ENCODE results near the gene GPR78.

The GPR78 gene

DNA sequence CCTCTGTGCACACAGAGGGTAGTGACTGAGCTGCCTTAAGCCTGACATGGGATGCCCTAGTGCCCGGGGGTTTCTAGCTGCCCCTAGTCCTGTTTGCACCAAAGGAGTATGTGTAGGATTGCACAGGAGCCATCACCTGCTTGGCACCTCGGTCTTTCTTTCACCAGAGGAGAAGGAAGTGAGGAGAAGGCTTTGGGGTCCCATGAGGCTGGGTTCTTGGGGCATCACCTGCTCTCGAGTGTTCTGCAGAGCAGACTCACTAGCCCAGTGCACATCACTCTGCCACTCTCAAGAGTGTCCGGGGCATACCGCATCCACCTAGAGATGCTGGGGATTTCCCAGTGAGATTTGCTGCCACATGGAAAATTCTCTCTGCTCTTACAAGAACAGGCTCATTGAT lies 40.5 kb upstream of the GPR78 start:
- DNase-seq: peak; percentile 15
- Histone ChIP-seq H3K9ac (ENCODE audit: low read length) (no peak overlapping the region), H3K36me3 (replicated peaks; ENCODE audit: insufficient read depth, low read length) (no peaks in the 10 kb centered on the region), H4K20me1 (ENCODE audit: insufficient read depth, low read length) (no peaks in the 10 kb centered on the region), H3K79me2 (ENCODE audit: low read length) (no peaks in the 10 kb centered on the region), H3K27ac (ENCODE audit: low read length) (no peak overlapping the region), H3K27me3 (replicated peaks; ENCODE audit: insufficient read depth, low read length) (peaks cover 20% of the 10 kb centered on the region), H3F3A (ENCODE audit: insufficient read depth, low read length) (no peaks in the 10 kb centered on the region), H3K4me2 (ENCODE audit: low read depth, low read length) (peak overlapping the region; percentile 25; the same call in 1 of the 2 replicates), H3K9me3 (replicated peaks; ENCODE audit: insufficient read depth, low read length) (no peaks in the 10 kb centered on the region), H3K4me1 (ENCODE audit: low read length) (peaks cover 13% of the 10 kb centered on the region), H3K4me3 (ENCODE audit: low read length) (no peak overlapping the region), H3K9me2 (replicated peaks; ENCODE audit: insufficient read depth, low read length) (no peaks in the 10 kb centered on the region), H2AFZ (ENCODE audit: low read length) (0 out of 2 replicates have a peak overlapping the region, but pooled peaks have one; percentile 36)
- no peak for TF ChIP-seq EZH2 (optimal IDR thresholded peaks at IDR 0.05; ENCODE audit: low read depth, low read length)
- TF ChIP-seq EZH2phosphoT487 (IDR thresholded peaks at IDR 0.05; ENCODE audit: low read length): no peak
- no peak for TF ChIP-seq CTCF (IDR thresholded peaks at IDR 0.05; ENCODE audit: low read length)

DNA sequence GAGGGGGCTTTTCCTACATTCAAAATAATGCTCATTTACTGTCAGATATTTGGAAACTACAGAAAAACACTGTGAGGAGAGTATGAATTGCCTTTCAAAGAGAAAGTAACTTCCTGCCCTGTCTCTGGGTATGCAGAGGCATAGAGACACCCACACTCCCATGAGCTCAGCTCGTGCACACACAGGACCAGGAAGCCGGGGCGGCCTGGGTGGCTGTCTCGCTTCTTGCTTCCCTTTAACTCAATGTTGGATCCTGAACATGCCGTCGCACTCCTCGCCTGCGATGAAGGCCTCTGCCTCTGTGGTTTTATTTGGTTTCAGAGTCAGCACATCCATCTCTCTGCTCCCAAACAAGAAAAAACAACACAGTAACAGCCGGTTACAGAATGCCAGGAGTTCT lies 40.1 kb upstream of the GPR78 start:
- H3K27me3 ChIP-seq (replicated peaks; ENCODE audit: insufficient read depth, low read length): peaks cover 24% of the 10 kb centered on the region
- peaks cover 9% of the 10 kb centered on the region for H3K4me1 ChIP-seq (ENCODE audit: low read length)
- no peaks in the 10 kb centered on the region for H3K36me3 ChIP-seq (replicated peaks; ENCODE audit: insufficient read depth, low read length)
- no peaks in the 10 kb centered on the region for H3K79me2 ChIP-seq (ENCODE audit: low read length)
- H3K9ac ChIP-seq (ENCODE audit: low read length): no peak overlapping the region
- peak overlapping the region; percentile 36; the same call in 1 of the 2 replicates for H2AFZ ChIP-seq (ENCODE audit: low read length)
- H3K4me3 ChIP-seq (ENCODE audit: low read length): no peak overlapping the region
- no peaks in the 10 kb centered on the region for H3F3A ChIP-seq (ENCODE audit: insufficient read depth, low read length)
- no peaks in the 10 kb centered on the region for H3K9me2 ChIP-seq (replicated peaks; ENCODE audit: insufficient read depth, low read length)
- no peak overlapping the region for H3K27ac ChIP-seq (ENCODE audit: low read length)
- TF ChIP-seq EZH2 (optimal IDR thresholded peaks at IDR 0.05; ENCODE audit: low read depth, low read length): no peak
- TF ChIP-seq CTCF (IDR thresholded peaks at IDR 0.05; ENCODE audit: low read length): no peak
- no peak for TF ChIP-seq EZH2phosphoT487 (IDR thresholded peaks at IDR 0.05; ENCODE audit: low read length)
- H3K9me3 ChIP-seq (replicated peaks; ENCODE audit: insufficient read depth, low read length): no peaks in the 10 kb centered on the region
- no peaks in the 10 kb centered on the region for H4K20me1 ChIP-seq (ENCODE audit: insufficient read depth, low read length)
- peak; percentile 26 for DNase-seq
- peak overlapping the region; percentile 25; the same call in 1 of the 2 replicates for H3K4me2 ChIP-seq (ENCODE audit: low read depth, low read length)

DNA sequence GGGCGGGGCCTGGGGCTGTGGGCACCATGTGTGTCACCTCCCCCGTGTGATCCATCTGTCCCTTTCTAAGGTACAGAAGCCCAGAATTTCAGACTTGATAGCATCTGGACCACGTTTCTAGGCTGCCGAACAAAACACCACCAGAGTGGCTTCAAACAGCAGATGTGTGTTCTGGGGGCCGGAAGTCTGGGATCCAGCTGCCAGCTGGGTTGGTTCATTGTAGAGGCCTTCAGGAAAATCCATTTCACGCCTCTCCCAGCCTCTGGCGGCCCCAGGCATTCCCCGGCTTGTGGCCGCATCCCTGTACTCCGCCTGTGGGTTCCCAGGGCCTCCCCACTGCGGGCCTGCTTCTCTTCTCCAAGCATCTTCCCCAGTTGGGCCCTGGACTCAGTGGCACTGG lies 39.6 kb upstream of the GPR78 start:
- Histone ChIP-seq H3K4me3 (ENCODE audit: low read length) (no peak overlapping the region), H4K20me1 (ENCODE audit: insufficient read depth, low read length) (no peaks in the 10 kb centered on the region), H3K27me3 (replicated peaks; ENCODE audit: insufficient read depth, low read length) (peaks cover 29% of the 10 kb centered on the region), H3K27ac (ENCODE audit: low read length) (no peak overlapping the region), H3K9ac (ENCODE audit: low read length) (no peak overlapping the region), H3K79me2 (ENCODE audit: low read length) (no peaks in the 10 kb centered on the region), H2AFZ (ENCODE audit: low read length) (no peak overlapping the region), H3F3A (ENCODE audit: insufficient read depth, low read length) (no peaks in the 10 kb centered on the region), H3K9me2 (replicated peaks; ENCODE audit: insufficient read depth, low read length) (no peaks in the 10 kb centered on the region), H3K36me3 (replicated peaks; ENCODE audit: insufficient read depth, low read length) (no peaks in the 10 kb centered on the region), H3K4me1 (ENCODE audit: low read length) (peaks cover 9% of the 10 kb centered on the region; the same call in 1 of the 2 replicates), H3K9me3 (replicated peaks; ENCODE audit: insufficient read depth, low read length) (no peaks in the 10 kb centered on the region), H3K4me2 (ENCODE audit: low read depth, low read length) (peak overlapping the region; percentile 25; the same call in 1 of the 2 replicates)
- TF ChIP-seq EZH2phosphoT487 (IDR thresholded peaks at IDR 0.05; ENCODE audit: low read length) (no peak), EZH2 (optimal IDR thresholded peaks at IDR 0.05; ENCODE audit: low read depth, low read length) (no peak), CTCF (IDR thresholded peaks at IDR 0.05; ENCODE audit: low read length) (no peak)
- no peak for DNase-seq

All from MM.1S (cell line).